WTC11 (cell line): ENCODE results near the gene DYNLT2B. TPM values are rescaled to one million over a fixed set of nuclear protein-coding genes. Genes with fewer than 3 reads are reported as not detected.
"Not testable (repeated sequence)": the region's sequence is repeated elsewhere in the genome, so short reads cannot be mapped to it uniquely, and the experiment has no call there.

Experiments used
- ATAC-seq: fragments of 200-7000 bp; cut with Tn5 transposase; 2 replicates; pipeline ENCODE4 v1.10.0; 2021; ENCODE audit warnings: mild to moderate bottlenecking, moderate library complexity
- CTCF ChIA-PET: fragments of 300-600 bp; sonication (Branson Sonifier 250); formaldehyde crosslinking; loops from one replicate; lab custom pipeline; 2021; ENCODE audit warnings: antibody characterized with exemption; lab: Charles Lee
- POLR2A ChIA-PET: fragments of 350-600 bp; sonication (Branson Sonifier 250); formaldehyde crosslinking; loops from one replicate; lab custom pipeline; 2021; ENCODE audit warnings: antibody characterized with exemption; lab: Charles Lee
- DNase-seq: peaks from one replicate; pipeline ENCODE4 v3.0.0; 2021; ENCODE audit warnings: low spot score
- H3K27ac Mint-ChIP-seq: 2 replicates; pipeline ENCODE4 v1.8.0; 2021; ENCODE audit warnings: mixed read lengths
- H3K27me3 Mint-ChIP-seq: 2 replicates; pipeline ENCODE4 v1.8.0; 2021; ENCODE audit warnings: low read depth, mild to moderate bottlenecking, moderate library complexity, mixed read lengths
- H3K36me3 Mint-ChIP-seq: 2 replicates; pipeline ENCODE4 v1.8.0; 2021; ENCODE audit warnings: mixed read lengths
- H3K4me1 Mint-ChIP-seq: 2 replicates; pipeline ENCODE4 v1.8.0; 2022; ENCODE audit warnings: mixed read lengths
- H3K4me3 Mint-ChIP-seq: 2 replicates; pipeline ENCODE4 v1.8.0; 2021; ENCODE audit warnings: mild to moderate bottlenecking, moderate library complexity, mixed read lengths
- H3K9me3 Mint-ChIP-seq: 2 replicates; pipeline ENCODE4 v1.8.0; 2021; ENCODE audit warnings: mixed read lengths
- ATF1 ChIP-seq: sonication (generic); formaldehyde crosslinking; IDR thresholded peaks from 2 replicates; pipeline ENCODE4 v1.8.1; 2023; ENCODE audit warnings: mild to moderate bottlenecking, moderate library complexity, missing genetic modification reagents
- ATF2 ChIP-seq: sonication (generic); formaldehyde crosslinking; IDR thresholded peaks from 2 replicates; pipeline ENCODE4 v1.8.1; 2022; ENCODE audit warnings: low read depth, missing genetic modification reagents, borderline replicate concordance
- E2F5 ChIP-seq: sonication (generic); formaldehyde crosslinking; IDR thresholded peaks from 2 replicates; pipeline ENCODE4 v1.8.1; 2022; ENCODE audit warnings: mild to moderate bottlenecking, moderate library complexity, missing genetic modification reagents
- ELF4 ChIP-seq: sonication (generic); formaldehyde crosslinking; IDR thresholded peaks from 2 replicates; pipeline ENCODE4 v1.8.1; 2022; ENCODE audit warnings: low read depth, mild to moderate bottlenecking, moderate library complexity, missing genetic modification reagents
- ESRRA ChIP-seq: sonication (generic); formaldehyde crosslinking; IDR thresholded peaks from 2 replicates; pipeline ENCODE4 v1.8.1; 2022; ENCODE audit warnings: mild to moderate bottlenecking, missing genetic modification reagents, borderline replicate concordance
- FOXJ3 ChIP-seq: sonication (generic); formaldehyde crosslinking; IDR thresholded peaks from 2 replicates; pipeline ENCODE4 v1.9.0; 2021; ENCODE audit warnings: missing genetic modification reagents, mild to moderate bottlenecking, borderline replicate concordance
- FOXK1 ChIP-seq: sonication (generic); formaldehyde crosslinking; IDR thresholded peaks from 2 replicates; pipeline ENCODE4 v1.8.0; 2022; ENCODE audit warnings: mild to moderate bottlenecking, moderate library complexity, missing genetic modification reagents
- IRF2 ChIP-seq: sonication (generic); formaldehyde crosslinking; IDR thresholded peaks from 2 replicates; pipeline ENCODE4 v1.8.0; 2022; ENCODE audit warnings: low read depth, missing genetic modification reagents, borderline replicate concordance
- JAZF1 ChIP-seq: fragments of 250-450 bp; sonication (Bioruptor Pico); IDR thresholded peaks from 2 replicates; pipeline ENCODE4 v1.9.0; 2021; ENCODE audit warnings: moderate library complexity, mild to moderate bottlenecking, inconsistent platforms
- KAT7 ChIP-seq: sonication (generic); formaldehyde crosslinking; IDR thresholded peaks from 2 replicates; pipeline ENCODE4 v1.8.1; 2023; ENCODE audit warnings: missing genetic modification reagents, mild to moderate bottlenecking, borderline replicate concordance
- NR2C2 ChIP-seq: sonication (generic); formaldehyde crosslinking; IDR thresholded peaks from 2 replicates; pipeline ENCODE4 v1.8.0; 2022; ENCODE audit warnings: mild to moderate bottlenecking, missing genetic modification reagents
- PRRX2 ChIP-seq: fragments of 250-450 bp; sonication (Bioruptor Pico); IDR thresholded peaks from 2 replicates; pipeline ENCODE4 v1.8.0; 2021; ENCODE audit warnings: mild to moderate bottlenecking
- SMAD4 ChIP-seq: sonication (generic); formaldehyde crosslinking; IDR thresholded peaks from 2 replicates; pipeline ENCODE4 v1.8.0; 2022; ENCODE audit warnings: mild to moderate bottlenecking, missing genetic modification reagents
- SOX15 ChIP-seq: fragments of 250-450 bp; sonication (Bioruptor Pico); IDR thresholded peaks from 2 replicates; pipeline ENCODE4 v1.9.0; 2021; ENCODE audit warnings: mild to moderate bottlenecking
- STAT6 ChIP-seq: sonication (generic); formaldehyde crosslinking; conservative IDR thresholded peaks from 2 replicates; pipeline ENCODE4 v1.8.1; 2023; ENCODE audit warnings: mild to moderate bottlenecking, low read depth, missing genetic modification reagents, moderate library complexity
- TCF7 ChIP-seq: sonication (generic); formaldehyde crosslinking; IDR thresholded peaks from 2 replicates; pipeline ENCODE4 v1.8.0; 2022; ENCODE audit warnings: mild to moderate bottlenecking, low read depth, missing genetic modification reagents, moderate library complexity
- TEAD1 ChIP-seq: sonication (generic); formaldehyde crosslinking; IDR thresholded peaks from 2 replicates; pipeline ENCODE4 v1.8.0; 2022; ENCODE audit warnings: mild to moderate bottlenecking, missing genetic modification reagents
- ZNF281 ChIP-seq: sonication (generic); formaldehyde crosslinking; IDR thresholded peaks from 2 replicates; pipeline ENCODE4 v1.8.0; 2023; ENCODE audit warnings: mild to moderate bottlenecking, missing genetic modification reagents
- total RNA-seq: library from RNA; stranded (reverse); gene quantifications from 3 replicates; pipeline ENCODE4 v1.2.3, GENCODE V29; 2021

The DYNLT2B gene
- total RNA-seq, 1 experiment from 2014 or later = 10.0 TPM

DNA sequence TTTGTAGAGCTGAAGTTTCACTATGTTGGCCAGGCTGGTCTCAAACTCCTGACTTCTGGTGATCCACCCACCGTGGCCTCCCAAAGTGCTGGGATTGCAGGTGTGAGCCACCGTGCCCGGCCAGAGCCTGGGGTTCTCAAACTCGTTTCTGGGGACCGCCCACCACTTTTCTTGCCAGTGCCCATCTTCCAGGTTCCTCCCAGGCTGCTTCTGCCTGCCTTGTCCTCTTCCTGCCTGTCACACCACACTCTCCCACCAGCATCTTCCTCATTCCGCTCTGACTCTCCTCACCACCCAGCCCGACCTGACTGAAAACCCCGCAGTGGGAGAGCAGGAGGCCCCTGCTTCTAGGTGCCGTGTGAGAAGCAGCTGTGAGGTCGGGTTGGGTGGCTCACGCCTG, 3.1 kb upstream of the DYNLT2B start:
- Mint-ChIP-seq H3K36me3 (no peaks in the 10 kb centered on the region), H3K9me3 (no peaks in the 10 kb centered on the region), H3K27ac (peak overlapping the region; percentile 74), H3K4me3 (no peak overlapping the region), H3K27me3 (no peaks in the 10 kb centered on the region), H3K4me1 (peaks cover 8% of the 10 kb centered on the region)
- DNase-seq (no peak), ATAC-seq (no peak)
- ChIA-PET POLR2A (no interaction called here), CTCF (no interaction called here)
- TF ChIP-seq JAZF1 (no peak), TEAD1 (CRISPR knock-in tag) (no peak), ZNF281 (CRISPR knock-in tag) (no peak), NR2C2 (no peak), ATF1 (CRISPR knock-in tag) (no peak)

- Mint-ChIP-seq H3K36me3 (no peaks in the 10 kb centered on the region), H3K27ac (peak overlapping the region; percentile 89), H3K27me3 (no peaks in the 10 kb centered on the region), H3K9me3 (no peaks in the 10 kb centered on the region), H3K4me1 (peaks cover 8% of the 10 kb centered on the region), H3K4me3 (no peak overlapping the region; the same call in 1 of the 2 replicates)
- ChIA-PET CTCF (interaction anchor here (0.6 to 0.7 kb wide), 2 partner anchors 130 to 196 kb away, joined by 3 read pairs; no protein-coding TSS in a partner anchor), POLR2A (no interaction called here)
- ATAC-seq = no peak
- DNase-seq = no peak
- no peak for TF ChIP-seq TCF7 (CRISPR knock-in tag)
- no peak for TF ChIP-seq KAT7 (CRISPR knock-in tag)
- no peak for TF ChIP-seq E2F5 (CRISPR knock-in tag)
- TF ChIP-seq ESRRA = no peak
- no peak for TF ChIP-seq NR2C2
- TF ChIP-seq SOX15 (CRISPR knock-in tag) = no peak
- no peak for TF ChIP-seq STAT6 (CRISPR knock-in tag)
- no peak for TF ChIP-seq FOXK1
- TF ChIP-seq IRF2 (CRISPR knock-in tag) = no peak
- TF ChIP-seq SMAD4 = no peak
- TF ChIP-seq FOXJ3 = no peak
- TF ChIP-seq ATF2 (CRISPR knock-in tag) = no peak
- no peak for TF ChIP-seq ELF4 (CRISPR knock-in tag)
- TF ChIP-seq PRRX2 (CRISPR knock-in tag) = no peak
Observed at GRCh38 chr3:196320137-196320536, 2.1 kb upstream of the DYNLT2B start.

GRCh38 chr3:196316799-196317686, 997 bp downstream of the DYNLT2B start:
- not testable (repeated sequence) for H3K36me3 Mint-ChIP-seq, H3K27ac Mint-ChIP-seq, H3K9me3 Mint-ChIP-seq, H3K4me1 Mint-ChIP-seq, H3K27me3 Mint-ChIP-seq, DNase-seq
- H3K4me3 Mint-ChIP-seq = peak overlapping the region; percentile 90
- POLR2A ChIA-PET = interaction anchor here (0.5 to 1.5 kb wide), 3 partner anchors 36 to 246 kb away, joined by 4 read pairs; partner anchors contain the start of gene UBXN7
- CTCF ChIA-PET = interaction anchor here (0.6 to 1.1 kb wide), 3 partner anchors 63 to 246 kb away, joined by 3 to 6 read pairs (median 3); no protein-coding TSS in a partner anchor
- peak; percentile 20; the same call in 1 of the 2 replicates for ATAC-seq
